Right lobe of liver (tissue), 6 donors: ENCODE measurements around the gene JAZF1. TPM values are rescaled to one million over a fixed set of nuclear protein-coding genes. Genes with fewer than 3 reads are reported as not detected.

Source experiments
- ATAC-seq, 4 donors: fragments of 200-7000 bp; cut with Tn5 transposase; one replicate each; pipeline ENCODE4 v1.9.1; 2020; ENCODE audit warnings: mild to moderate bottlenecking in 4 of 4, moderate library complexity in 4 of 4
- DNase-seq, 3 donors: peaks; one replicate each; pipeline ENCODE4 v3.0.0-alpha.2; 2020
- H3K27ac ChIP-seq, 3 donors: fragments of 200-600 bp; one replicate each; pipeline ENCODE4 v1.8.0; 2022
- H3K27me3 ChIP-seq, 2 donors: fragments of 200-600 bp; one replicate each; pipeline ENCODE4 v1.8.0; 2022
- H3K36me3 ChIP-seq, 4 donors: fragments of 200-600 bp; sonication (generic) in 1 of 4; one replicate each; pipeline versions ENCODE4 v1.5.1 to v1.8.0; 2017 to 2022; ENCODE audit warnings: control low read depth in 1 of 4
- H3K4me1 ChIP-seq, 4 donors: fragments of 200-600 bp; sonication (generic) in 1 of 4; one replicate each; pipeline versions ENCODE4 v1.5.1 to v1.8.0; 2017 to 2022; ENCODE audit warnings: control low read depth in 1 of 4
- H3K4me3 ChIP-seq, 3 donors: fragments of 200-600 bp; one replicate each; pipeline ENCODE4 v1.8.0; 2022
- H3K9me3 ChIP-seq, 4 donors: fragments of 200-600 bp; sonication (generic) in 1 of 4; one replicate each; pipeline versions ENCODE4 v1.5.1 to v1.8.0; 2017 to 2022; ENCODE audit warnings: control low read depth in 1 of 4
- CTCF ChIP-seq, 4 donors: fragments of 200-600 bp in 3 of 4; fragments of 450-650 bp in 1 of 4; IDR thresholded peaks; one replicate each; pipeline versions ENCODE4 v1.5.1 to v1.8.0; 2016 to 2022; ENCODE audit warnings: antibody characterized with exemption in 4 of 4, mild to moderate bottlenecking in 2 of 4
- POLR2A ChIP-seq: fragments of 450-650 bp; IDR thresholded peaks from one replicate; pipeline ENCODE4 v1.6.1; 2017; ENCODE audit warnings: antibody characterized with exemption, mild to moderate bottlenecking
- WGBS: methylation state at CpG from one replicate; pipeline ENCODE4 v1.1.6; 2018; ENCODE audit warnings: low coverage, low lambda C conversion rate; ENCODE audit not compliant: insufficient coverage; ENCODE audit errors: missing lambda C conversion rate; 5-methylcytosine and 5-hydroxymethylcytosine counted together
- intact Hi-C, 2 donors: fragments of 100-400 bp; cut with DNase I; formaldehyde crosslinking; loops; one replicate each; pipeline versions ENCODE4 v1.11.2 to v1.14.1; 2022
- total RNA-seq, 6 experiments: library from RNA; depleted of rRNA in 2 of 6; stranded (reverse); fragments of >200 nt in 2 of 6; fragmentation: NEBNext Ultra II Directional in 3 of 6; extraction: Animal tissue kit (Norgen Biotek cat#: 25700) in 3 of 6; gene quantifications; one replicate each; pipeline versions ENCODE4 v1.1.0 to v1.2.4, GENCODE V29; 2016 to 2023
- donor health status: DM: no; HTN: yes; CAD: no.
- donor health status: DM: no; HTN: no; CAD: no.
- donor health status: DM: no; HTN: no; CAD: no.
- donor health status: DM: no; HTN: yes; CAD: no.
- donor health status: DM: no; HTN: yes; CAD: no.

JAZF1 gene
- total RNA-seq, 6 experiments from 2014 or later: 4.8 to 20.9 (median 6.9) TPM

- H3K27me3 ChIP-seq: no peaks in the 10 kb centered on the region
- peaks cover 0 to 15% (median 0%) of the 10 kb centered on the region in 4 donors for H3K4me1 ChIP-seq
- no peaks in the 10 kb centered on the region for H3K36me3 ChIP-seq
- H3K9me3 ChIP-seq: no peaks in the 10 kb centered on the region
- H3K27ac ChIP-seq: no peak overlapping the region
- 40% methylated on average over 7 of the region's 7 CpGs for WGBS
- TF ChIP-seq POLR2A (no peak), CTCF (IDR thresholded peaks at IDR 0.05) (peak; percentile 85 to 98 (median 96))
- intact Hi-C loops: no loop called here
- no peak overlapping the region for H3K4me3 ChIP-seq
- ATAC-seq (peak; percentile 69 to 81 (median 79)), DNase-seq (no peak)
Measured at GRCh38 chr7:28078036-28078901, 102.3 kb downstream of the JAZF1 start.

- Histone ChIP-seq H3K9me3 (no peaks in the 10 kb centered on the region), H3K36me3 (no peaks in the 10 kb centered on the region), H3K27ac (no peak overlapping the region), H3K27me3 (no peaks in the 10 kb centered on the region), H3K4me3 (no peak overlapping the region), H3K4me1 (peaks cover 0 to 10% (median 0%) of the 10 kb centered on the region in 4 donors)
- no peak for ATAC-seq
- WGBS: no CpG with 5 or more reads among the region's 2 CpGs
- no peak for DNase-seq
- TF ChIP-seq POLR2A (no peak), CTCF (IDR thresholded peaks at IDR 0.05) (no peak)
- intact Hi-C loops: no loop called here
Measured at GRCh38 chr7:28077616-28078015, 103.0 kb downstream of the JAZF1 start.

DNA sequence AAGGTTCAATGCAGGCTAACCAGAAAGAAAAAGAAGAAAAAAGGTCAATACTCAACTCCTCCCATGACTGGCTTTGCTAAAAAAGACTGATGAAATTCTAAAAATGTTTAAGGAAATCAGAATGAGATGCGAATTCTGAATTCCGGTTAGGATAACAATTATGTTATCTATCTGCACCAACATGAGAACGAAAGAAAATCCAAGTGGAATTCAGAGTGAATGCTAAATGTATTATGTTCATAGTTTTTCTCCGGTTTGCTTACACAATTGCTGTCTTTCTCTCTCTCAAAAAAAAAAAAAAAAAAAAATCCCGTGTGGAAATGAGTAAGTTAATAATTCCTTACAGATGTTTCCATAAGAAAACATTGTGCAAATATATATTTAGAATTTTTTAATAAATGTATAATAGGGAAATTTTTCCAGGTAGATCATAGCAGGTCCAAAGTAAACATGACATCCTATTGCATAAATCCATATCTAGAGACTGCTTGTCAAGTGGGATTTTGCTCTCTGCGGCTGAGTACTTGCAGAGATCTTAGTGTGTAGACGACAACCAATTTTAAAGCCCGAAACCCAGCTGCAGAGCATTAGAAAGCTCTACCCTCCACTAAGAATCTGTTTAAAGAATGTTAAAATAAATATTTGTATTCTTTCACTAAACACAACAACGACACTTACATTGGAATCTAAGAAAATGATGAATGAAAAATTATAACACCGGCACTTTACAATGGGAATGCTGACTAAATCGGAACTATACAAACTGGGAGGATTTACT lies 104.0 kb downstream of the JAZF1 start:
- Histone ChIP-seq H3K27me3 (no peaks in the 10 kb centered on the region), H3K27ac (no peak overlapping the region), H3K36me3 (no peaks in the 10 kb centered on the region), H3K4me1 (peaks cover 0 to 10% (median 0%) of the 10 kb centered on the region in 4 donors), H3K9me3 (no peaks in the 10 kb centered on the region), H3K4me3 (no peak overlapping the region)
- WGBS: 79% methylated on average over 11 of the region's 11 CpGs
- ATAC-seq: no peak
- no peak for DNase-seq
- no peak for TF ChIP-seq CTCF (IDR thresholded peaks at IDR 0.05)
- no peak for TF ChIP-seq POLR2A
- intact Hi-C loops: no loop called here

GRCh38 chr7:28075674-28076358 lies 104.8 kb downstream of the JAZF1 start:
- intact Hi-C loops: no loop called here

More at GRCh38 chr7:28075674-28076358, 104.8 kb downstream of the JAZF1 start:
- no peak for ATAC-seq
- no peak for DNase-seq
- Histone ChIP-seq H3K36me3 (no peaks in the 10 kb centered on the region), H3K4me3 (no peak overlapping the region), H3K9me3 (no peaks in the 10 kb centered on the region), H3K27ac (no peak overlapping the region), H3K27me3 (no peaks in the 10 kb centered on the region), H3K4me1 (peaks cover 0 to 10% (median 0%) of the 10 kb centered on the region in 4 donors)
- WGBS: 91% methylated on average over 3 of the region's 3 CpGs
- no peak for TF ChIP-seq CTCF (IDR thresholded peaks at IDR 0.05)
- TF ChIP-seq POLR2A: no peak
